ENCODE results near the gene SERPINA3. TPM values are rescaled to one million over a fixed set of nuclear protein-coding genes. Genes with fewer than 3 reads are reported as not detected.

The SERPINA3 gene
- total and polyA plus RNA-seq, 11 donors = 2.7 to 205 (median 23.6) TPM

- H3K4me3 ChIP-seq = no peak overlapping the region
- no peak for ATAC-seq
- H3K4me1 ChIP-seq = no peaks in the 10 kb centered on the region
- no peaks in the 10 kb centered on the region for H3K9me3 ChIP-seq
- DNase-seq = no peak
- intact Hi-C loops (cut with DNase I) = no loop called here
- no peak overlapping the region for H3K27ac ChIP-seq
- H3K36me3 ChIP-seq = no peaks in the 10 kb centered on the region
- 87 to 93% (median 90%) methylated on average over 1 of the region's 1 CpG for WGBS, 4 donors
- TF ChIP-seq POLR2A (IDR thresholded peaks at IDR 0.05) (no peak), CTCF (IDR thresholded peaks at IDR 0.05) (no peak)
- H3K27me3 ChIP-seq = peaks cover 0 to 24% (median 0%) of the 10 kb centered on the region in 9 donors
Measured at GRCh38 chr14:94631050-94631449, 18.9 kb downstream of the SERPINA3 start.

GRCh38 chr14:94631536-94632304 lies 19.5 kb downstream of the SERPINA3 start:
- peaks cover 0 to 24% (median 0%) of the 10 kb centered on the region in 9 donors for H3K27me3 ChIP-seq

GRCh38 chr14:94632305-94632590 lies 20.1 kb downstream of the SERPINA3 start:
- ATAC-seq = no peak
- H3K36me3 ChIP-seq = no peaks in the 10 kb centered on the region

More at GRCh38 chr14:94631536-94632304, 19.5 kb downstream of the SERPINA3 start:
- no peak for TF ChIP-seq CTCF (IDR thresholded peaks at IDR 0.05)
- no peak for TF ChIP-seq POLR2A (IDR thresholded peaks at IDR 0.05)
- Histone ChIP-seq H3K4me1 (no peaks in the 10 kb centered on the region), H3K36me3 (no peaks in the 10 kb centered on the region), H3K9me3 (no peaks in the 10 kb centered on the region), H3K27ac (no peak overlapping the region), H3K4me3 (no peak overlapping the region)
- ATAC-seq (no peak), DNase-seq (no peak)
- WGBS, 4 donors = 73 to 84% (median 82%) methylated on average over 7 of the region's 7 CpGs
- intact Hi-C loops (cut with DNase I) = no loop called here

GRCh38 chr14:94633121-94633520 lies 20.9 kb downstream of the SERPINA3 start:
- 69 to 83% (median 73%) methylated on average over 5 to 6 of the region's 6 CpGs for WGBS, 4 donors
- H3K27ac ChIP-seq = no peak overlapping the region
- H3K4me3 ChIP-seq = no peak overlapping the region
- ATAC-seq (peak in 1 of 4 donors; percentile 25), DNase-seq (no peak)
- H3K4me1 ChIP-seq = no peaks in the 10 kb centered on the region
- no peaks in the 10 kb centered on the region for H3K9me3 ChIP-seq
- TF ChIP-seq POLR2A (IDR thresholded peaks at IDR 0.05) (no peak), CTCF (IDR thresholded peaks at IDR 0.05) (no peak)
- intact Hi-C loops (cut with DNase I) = no loop called here
- H3K27me3 ChIP-seq = peaks cover 0 to 18% (median 0%) of the 10 kb centered on the region in 9 donors
- H3K36me3 ChIP-seq = no peaks in the 10 kb centered on the region

More at GRCh38 chr14:94632305-94632590, 20.1 kb downstream of the SERPINA3 start:
- intact Hi-C loops (cut with DNase I) = no loop called here
- Histone ChIP-seq H3K4me1 (no peaks in the 10 kb centered on the region), H3K9me3 (no peaks in the 10 kb centered on the region), H3K27me3 (peaks cover 0 to 21% (median 0%) of the 10 kb centered on the region in 9 donors), H3K27ac (no peak overlapping the region), H3K4me3 (no peak overlapping the region)
- WGBS, 4 donors = 68 to 76% (median 70%) methylated on average over 4 of the region's 4 CpGs
- DNase-seq = no peak
- no peak for TF ChIP-seq CTCF (IDR thresholded peaks at IDR 0.05)
- TF ChIP-seq POLR2A (IDR thresholded peaks at IDR 0.05) = no peak
